Left kidney (tissue), 2 donors: ENCODE measurements around the gene KCNIP3. TPM values are rescaled to one million over a fixed set of nuclear protein-coding genes. Genes with fewer than 3 reads are reported as not detected.

Source experiments
- DNase-seq: peaks from one replicate; pipeline ENCODE4 v3.0.0-alpha.2; 2013
- polyA plus RNA-seq: library from polyadenylated mRNA; unstranded; fragments of 120-200 nt; gene quantifications from one replicate; pipeline ENCODE4 v1.2.1, GENCODE V29; 2013; ENCODE audit not compliant: insufficient read length

KCNIP3 gene
- polyA plus RNA-seq, 1 donor, result 17.7 TPM

DNA sequence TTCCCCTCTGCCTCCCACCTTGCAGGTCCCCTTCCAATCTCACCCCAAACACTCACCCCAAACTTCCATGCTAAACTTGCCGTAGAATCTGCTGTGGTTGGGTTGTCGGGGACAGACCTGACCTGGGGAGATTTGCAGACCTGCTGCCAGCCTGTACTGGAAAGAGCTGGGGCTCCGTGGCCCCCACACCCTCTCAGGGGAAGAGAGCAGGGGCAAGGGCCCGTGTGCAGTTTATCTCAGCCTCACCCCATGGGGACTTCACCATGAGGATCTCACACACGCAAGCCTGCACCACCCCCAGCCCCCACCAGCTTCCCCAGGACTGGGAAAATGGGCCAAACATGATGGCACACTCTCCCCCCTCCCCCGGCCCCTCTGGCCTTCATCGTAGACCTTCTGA lies 30.7 kb downstream of the KCNIP3 start:
- DNase-seq, result no peak

DNA sequence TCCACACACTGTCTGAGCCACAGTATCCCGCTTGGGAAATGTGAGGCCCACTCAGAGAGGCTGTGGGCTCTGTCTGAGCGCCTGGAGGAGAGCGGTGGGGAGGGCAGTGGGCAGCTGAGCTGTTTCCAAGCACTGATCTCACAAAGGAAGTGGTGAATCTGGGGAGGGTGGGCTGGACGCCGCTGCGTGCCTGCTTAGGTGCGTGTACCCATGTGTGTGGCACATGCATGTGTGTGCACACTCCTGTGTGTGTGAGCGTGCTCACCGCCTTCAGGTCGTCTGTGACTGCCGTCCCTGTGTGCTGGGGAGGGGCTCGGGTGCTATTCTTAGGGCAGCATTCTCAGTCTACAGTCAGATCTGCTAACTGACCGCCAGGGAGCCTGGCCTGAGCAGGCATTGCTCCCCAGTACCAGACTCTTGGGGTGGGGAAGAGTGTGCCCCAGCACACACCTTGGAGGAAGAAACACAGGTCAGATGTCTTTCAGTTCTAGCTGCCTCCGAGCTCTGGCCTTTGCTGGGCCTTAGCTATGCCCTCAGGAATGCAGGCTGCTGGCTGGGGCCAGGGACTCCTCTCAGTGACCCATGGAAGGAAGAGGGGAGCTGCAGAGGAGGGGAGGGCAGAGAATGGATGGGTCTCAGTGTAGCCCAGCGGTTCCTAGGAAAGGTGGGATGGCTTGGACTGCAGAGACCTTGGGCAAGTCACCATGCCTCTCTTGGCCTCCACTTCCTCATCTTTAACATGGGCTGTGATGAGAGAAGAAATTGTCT lies 31.4 kb downstream of the KCNIP3 start:
- DNase-seq, result no peak

DNA sequence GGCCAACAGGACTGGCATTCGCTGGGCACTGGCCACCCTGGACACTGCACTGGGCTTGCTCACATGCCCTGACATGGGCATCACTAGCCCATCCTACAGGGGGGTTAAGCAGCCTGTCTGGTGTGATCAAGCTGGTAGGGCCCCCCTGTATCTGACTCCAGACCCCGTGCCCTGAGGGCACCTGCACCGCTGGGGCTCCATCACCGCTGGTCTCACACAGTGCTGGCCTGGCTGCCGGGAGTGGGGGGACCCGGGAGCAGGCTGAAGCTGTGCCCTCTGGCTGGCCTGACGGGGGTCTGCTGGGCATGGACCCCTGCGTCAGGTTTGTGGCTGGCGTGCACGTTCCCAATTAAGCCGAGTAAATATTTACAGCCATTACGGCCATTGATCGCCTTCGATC lies 32.3 kb downstream of the KCNIP3 start:
- no peak for DNase-seq

DNA sequence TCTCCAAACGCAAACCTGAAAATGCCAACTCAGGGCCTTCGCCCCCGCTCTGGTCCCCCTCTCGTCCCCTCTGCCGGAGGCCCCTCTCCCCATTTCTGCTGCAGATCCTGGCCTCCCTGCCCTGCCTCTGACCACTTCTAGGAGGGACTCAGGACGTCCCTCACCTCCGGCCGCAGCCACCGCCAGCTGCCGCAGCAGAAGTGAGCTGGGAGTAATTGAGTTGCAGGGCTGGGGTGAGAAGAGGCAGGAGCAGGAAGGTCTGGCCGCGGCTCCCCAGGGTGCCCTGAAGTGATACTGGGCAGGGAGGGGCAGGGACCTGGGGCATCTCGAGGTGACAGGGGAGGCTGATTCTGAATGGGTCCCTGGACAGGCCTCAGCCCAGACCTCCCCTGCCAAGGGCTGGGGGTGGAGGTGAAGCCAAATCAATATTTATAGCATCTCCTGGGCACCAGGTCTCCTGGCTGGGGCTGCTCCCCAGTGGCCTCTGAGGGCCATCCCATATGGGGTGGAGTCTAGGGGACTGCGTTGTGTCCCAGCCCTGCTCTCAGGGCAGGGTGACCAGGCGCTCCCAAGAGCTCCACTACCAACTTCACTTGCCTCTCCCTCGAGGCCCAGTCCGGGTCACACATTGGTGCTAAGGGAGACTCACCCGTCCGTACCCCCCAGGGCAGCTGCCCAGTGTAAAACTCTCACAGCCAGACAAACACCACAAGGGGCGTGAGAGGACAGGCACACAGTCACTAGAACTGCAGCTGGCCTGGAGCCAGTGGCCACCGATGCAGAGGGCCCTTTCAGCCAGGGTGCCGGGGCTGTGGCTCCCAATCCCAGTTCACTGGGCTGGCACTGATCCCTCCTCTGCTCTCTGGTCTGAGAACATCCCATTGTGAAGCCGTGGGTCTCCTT lies 33.0 kb downstream of the KCNIP3 start:
- DNase-seq, result no peak

DNA sequence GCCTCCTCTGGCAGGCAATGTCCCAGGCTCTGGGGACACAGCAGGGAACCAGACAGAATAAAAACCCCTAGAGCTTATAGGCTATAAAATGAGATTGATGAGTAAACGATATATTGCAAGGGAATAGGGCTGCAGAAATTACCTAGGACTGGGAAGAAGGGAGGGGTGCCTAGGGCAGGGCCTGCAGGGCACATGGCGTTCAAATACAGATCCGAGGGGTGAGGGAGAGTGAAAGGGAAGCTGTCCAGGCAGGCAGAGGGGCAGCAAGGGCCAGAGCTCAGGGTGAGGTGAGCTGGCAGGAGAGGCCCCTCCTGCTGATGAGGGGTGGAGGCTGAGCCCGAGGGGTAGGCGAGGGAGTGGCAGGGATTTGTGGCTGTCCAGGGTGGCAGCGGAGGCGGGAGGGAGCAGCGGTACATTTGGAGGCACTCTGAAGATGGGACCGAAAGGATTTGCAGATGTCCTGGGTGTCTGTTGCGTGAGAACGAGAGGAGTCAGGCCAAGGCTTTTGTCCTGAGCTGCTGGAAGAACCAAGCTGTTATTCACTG lies 33.7 kb downstream of the KCNIP3 start:
- no peak for DNase-seq

DNA sequence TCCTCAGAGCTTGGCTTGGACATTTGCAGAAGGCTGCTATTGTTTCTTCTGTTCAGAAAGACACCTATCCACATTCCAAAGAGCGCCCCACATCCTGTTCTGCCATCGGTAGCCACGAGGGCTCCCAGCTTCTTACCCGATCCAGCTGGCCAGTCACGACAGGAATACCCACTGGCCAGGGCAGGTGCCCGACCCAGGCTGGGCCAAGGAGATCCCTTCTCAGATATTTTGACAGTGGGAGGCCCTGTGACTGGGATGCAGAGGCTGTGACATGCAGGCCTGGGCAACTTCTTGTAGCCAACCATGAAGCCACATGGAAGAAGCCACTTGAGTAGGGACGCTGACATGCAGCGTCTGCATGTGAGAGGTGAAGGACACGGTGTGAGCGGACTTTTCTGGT lies 34.5 kb downstream of the KCNIP3 start:
- DNase-seq, result no peak

DNA sequence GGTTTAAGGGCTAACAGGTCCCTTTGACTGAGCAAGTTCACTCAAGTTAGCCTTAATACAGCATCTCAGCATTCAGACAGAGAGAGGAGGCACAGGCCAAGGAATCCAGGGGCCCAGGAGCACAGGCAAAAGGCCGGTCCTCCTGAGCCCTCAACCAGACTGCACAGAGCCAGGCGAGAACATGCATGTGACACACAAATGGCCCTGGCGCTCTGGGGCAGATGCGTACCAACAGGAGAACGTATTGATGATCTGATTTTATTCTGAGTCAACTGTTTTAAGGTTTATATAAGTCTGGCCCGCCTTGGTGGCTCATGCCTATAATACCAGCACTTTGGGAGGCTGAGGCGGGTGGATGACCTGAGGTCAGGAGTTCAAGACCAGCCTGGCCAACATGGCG lies 34.9 kb downstream of the KCNIP3 start:
- no peak for DNase-seq

DNA sequence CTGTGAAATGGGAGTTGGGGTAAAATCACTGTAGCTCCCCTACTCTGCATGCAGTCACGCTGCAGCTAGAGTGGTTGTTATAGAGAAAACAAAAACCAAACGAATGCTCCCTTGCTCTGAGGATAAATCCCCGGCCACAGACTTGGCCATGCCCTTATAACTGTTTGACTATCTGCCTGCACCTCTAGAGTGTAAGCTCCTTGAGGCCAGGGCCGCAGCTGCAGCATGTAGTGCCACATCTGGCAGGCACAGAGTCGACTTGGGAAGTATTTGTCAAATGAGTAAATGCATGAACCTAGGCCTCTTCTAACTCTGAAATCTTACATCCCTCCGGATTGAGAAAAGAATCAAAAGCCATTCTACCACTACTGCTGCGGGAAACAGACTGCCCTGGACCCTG lies 35.9 kb downstream of the KCNIP3 start:
- DNase-seq, result no peak

DNA sequence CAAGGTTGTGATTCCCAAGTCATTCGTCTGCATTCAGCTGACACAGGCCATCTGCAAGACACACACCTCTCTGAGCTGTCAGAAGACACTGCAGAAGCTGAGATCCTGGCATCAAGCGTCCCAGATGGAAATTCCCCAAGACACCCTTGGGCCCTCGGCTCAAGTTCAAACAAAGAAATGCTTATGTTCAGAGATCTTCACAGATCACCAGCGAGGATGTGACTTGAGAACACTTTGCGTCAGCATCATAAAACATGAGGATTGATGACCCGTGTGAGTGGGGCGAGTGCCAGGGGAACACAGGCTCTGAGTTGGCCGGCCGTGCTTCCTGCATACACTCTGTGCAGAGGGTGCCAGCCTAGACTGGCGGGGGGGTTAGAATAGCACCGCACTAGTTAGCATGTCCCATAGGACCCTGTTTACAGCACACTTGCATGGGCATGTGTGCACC lies 36.8 kb downstream of the KCNIP3 start:
- peak; percentile 91 for DNase-seq

DNA sequence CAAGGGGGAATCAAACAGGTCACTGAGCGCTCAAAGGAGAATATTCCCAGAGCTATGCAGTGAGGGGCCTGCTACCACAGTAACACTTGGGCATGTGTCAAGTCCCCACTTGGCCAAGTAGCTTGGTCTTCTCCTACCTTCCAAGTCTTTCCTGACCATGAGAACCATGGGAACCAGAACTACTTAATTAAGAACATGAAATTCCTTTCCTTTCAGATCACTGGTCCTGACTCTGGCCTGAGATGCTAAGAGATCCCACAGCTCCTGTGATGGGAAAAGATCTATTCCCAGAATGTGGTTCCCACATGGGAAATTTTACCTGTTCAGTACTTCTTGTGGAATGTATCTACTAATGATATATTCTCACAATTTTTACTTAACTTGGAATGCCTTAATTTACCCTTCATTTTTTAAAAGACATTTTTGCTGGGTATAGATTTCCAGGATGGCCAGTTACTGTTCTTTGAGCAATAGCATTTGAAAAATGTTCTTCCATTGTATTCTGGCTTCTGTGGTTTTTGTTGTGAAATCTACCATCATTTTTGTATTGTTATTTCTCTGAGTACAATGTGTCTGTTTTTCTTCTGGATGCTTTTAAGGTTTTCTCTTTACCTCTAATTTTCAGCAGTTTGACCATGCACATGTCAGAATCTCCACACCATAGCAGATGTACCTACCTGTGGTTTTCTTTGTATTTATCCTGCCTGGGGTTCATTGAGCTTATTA lies 37.9 kb downstream of the KCNIP3 start:
- DNase-seq, result no peak

DNA sequence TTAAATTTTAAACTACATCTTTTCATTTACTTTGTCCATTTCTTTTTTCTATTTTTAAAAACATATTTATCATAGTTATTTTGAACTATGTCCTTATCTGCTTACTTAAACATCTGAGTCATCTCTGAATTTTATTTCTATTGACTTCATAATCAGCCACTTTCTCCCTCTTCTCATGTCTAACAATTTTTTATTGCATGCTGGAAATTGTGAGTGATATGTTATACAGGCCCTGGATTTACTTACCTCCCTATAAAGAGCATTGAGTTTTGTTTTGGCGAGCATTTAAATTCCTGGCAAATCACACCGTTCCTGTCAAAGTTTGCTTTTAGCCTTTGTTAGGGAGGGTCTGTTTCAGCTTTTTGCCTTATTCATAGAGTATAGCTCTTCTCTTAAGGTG lies 39.3 kb downstream of the KCNIP3 start:
- DNase-seq, result no peak

DNA sequence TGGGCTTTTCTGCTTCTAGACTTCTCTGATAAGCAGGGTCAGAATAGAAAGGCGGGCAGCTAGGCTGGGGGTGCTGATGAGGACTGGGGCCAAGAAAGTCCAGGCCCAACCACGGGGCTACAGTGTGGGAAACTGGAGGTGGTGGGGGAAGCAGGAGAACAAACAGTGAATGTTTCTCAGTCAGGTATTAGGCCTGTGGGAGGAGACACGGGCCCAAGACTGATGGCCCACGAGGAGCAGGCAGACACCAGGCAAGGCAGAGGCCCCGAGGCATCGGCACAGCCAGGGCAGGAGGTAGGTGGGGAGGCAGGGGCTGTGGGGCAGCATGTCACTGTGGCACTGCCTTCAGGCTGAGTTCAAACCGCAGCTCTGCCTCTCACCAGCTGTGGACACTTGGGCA lies 40.7 kb downstream of the KCNIP3 start:
- no peak for DNase-seq

DNA sequence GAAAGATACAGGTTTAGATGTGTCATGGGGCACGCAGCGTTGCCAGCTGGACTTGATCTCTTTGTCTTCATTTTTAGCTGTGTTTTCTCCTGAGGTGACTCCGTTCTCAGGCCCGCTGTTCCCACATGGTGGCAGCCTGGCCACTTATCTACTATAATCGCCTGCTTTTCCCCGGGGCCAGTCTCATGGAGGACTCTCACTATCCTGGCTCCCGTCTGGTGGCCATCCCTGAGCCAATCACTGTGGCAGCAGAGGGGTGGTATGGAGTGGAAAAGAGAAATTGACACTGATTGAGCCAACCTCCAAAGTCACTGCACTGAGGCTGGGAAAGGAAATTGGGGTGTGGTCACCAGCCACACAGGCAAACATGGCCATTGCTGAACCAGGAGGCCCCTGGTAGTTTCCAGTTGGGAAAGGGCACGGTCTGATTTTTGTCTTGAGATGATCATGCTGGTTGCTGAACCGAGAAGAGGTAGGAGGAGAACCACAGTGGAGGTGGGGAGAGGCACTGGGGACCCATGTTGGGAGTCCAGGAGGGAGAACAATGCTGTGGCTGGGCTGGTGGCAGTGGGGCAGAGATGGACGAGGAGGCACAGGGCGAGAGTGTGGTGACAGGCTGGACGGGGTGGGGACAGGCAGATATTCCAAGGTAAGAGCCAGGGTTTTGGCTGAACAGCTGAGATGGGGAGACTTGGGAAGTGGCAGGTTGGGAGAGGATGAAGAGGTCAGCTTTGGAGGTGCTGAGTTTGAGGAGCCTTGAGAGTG lies 45.6 kb downstream of the KCNIP3 start:
- no peak for DNase-seq

DNA sequence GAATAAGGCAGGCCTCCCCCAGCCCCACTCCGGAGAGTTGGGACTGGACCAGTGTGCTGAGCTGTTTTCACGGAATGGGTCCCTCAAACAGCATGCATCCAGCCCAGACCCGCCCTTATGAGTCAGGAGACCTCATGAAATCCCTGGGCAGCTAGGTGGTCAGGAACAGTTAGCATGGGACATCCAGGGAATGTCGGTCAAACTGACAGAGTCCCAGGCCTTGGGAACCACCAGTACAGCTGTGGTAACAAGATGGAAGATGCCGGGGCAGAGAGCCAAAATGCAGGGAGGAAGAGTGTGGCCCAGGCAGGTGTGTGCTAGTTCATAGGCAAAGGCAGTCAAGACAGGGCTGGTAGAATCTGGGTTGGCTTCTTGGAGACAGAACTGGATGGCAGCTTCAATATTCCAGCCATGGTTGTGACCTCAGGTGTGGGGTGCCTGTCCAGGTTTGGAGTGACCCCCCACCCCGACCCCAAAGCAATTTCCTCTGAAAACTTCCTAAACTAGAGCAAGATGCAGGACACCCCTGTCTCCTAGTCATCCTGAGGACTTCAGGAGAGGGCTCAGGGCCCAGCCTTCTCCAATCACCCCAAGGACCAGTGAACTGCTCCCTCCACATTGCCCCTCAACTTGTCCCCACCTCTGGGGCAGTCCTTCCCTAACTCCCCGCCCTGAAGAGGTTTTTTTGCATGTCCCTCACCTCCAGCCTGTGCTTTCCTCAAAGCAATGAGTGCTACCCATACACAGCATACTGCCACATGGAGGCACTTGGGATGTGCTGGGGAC lies 46.5 kb downstream of the KCNIP3 start:
- DNase-seq, result no peak

DNA sequence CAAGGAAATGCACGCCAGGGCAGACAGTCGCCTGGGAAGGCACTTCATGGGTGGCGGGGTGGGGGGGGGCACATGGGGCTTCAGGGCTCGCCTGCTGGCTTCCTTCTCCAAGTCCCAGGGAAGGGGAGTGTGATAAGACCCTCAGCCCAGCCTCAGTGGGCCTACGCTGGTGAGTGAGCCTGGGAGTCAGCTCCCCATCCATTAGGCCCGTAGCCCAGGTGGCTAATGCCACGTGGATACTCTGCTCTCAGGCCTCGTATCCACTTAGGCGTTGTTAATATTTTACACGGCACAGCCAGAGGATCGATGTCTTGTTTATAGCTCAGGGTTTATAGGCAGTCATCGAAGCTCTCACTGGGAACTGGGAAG lies 47.1 kb downstream of the KCNIP3 start:
- no peak for DNase-seq

DNA sequence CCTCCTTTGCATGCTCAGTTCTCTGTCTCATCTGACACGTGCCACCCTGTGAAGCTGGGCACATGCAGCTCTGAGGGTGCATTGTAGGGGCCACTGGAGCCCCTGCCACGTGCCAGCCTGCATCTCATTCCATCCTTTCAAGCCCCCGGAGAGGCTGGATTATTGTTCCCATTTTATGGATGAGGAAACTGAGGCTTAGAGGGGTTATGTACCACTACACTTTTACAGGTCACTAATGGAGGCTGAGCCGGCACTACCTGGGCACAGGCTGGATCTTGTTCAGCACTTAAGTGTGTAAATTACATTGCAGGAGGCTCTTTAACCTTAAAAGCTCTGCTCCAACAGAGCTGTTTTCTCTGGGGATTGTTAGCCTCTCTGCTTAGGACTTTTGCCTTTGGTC lies 47.5 kb downstream of the KCNIP3 start:
- DNase-seq, result no peak

DNA sequence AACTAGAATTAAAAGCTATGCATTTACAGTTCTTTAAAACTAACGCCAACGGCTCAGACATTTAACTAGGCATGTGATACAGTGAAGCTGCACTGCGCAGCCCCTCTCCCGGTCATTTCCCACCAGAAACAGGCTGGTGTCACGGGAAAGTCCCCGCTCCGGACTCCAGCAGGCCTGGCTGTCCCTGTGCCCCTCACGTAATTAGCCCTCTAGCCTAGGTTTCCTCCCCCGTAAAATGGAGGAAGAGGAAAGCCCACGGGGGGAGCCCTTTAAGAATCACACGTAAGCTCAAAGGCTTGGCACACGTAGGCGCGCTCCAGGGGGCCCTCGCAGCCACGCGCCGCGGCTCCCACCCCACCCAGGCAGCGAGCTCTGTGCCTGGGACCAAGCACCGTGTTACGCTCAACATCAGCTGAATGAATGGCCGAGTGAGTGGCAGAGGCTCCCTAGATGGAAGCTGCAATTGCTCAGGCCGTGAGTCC lies 48.0 kb downstream of the KCNIP3 start:
- no peak for DNase-seq

DNA sequence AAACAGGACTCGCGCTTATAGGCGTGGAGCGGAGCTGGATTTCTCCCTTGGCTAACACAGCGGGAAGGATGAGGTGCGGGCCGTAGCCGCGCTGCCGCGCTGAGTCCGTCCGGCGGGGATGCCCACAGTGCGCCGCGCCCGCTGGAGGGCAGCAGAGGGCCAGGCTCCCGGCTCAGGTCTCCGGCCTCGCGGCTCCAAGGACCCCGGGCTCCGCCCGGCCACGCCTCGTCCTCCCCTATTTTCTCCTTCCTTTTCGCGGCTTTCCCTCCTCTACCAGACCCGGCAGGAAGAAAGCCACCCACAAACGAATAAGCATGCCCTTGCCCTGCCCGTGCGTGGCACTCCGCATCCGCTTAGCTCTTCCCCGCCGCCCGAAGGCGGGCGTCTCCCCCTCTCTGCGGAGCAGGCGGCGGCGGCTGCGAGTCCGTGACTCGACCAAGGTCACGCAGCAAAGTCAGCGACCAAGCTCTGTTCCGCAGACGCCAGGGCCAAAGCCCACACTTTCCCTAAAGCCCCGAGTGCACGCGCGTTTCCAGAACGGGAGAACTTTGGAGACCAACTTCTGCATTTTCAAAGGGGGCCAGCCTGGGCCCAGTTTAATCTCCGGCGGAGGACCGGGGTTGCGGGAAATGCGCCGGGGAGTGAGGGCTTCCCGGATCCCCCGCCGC lies 48.5 kb downstream of the KCNIP3 start:
- DNase-seq, result peak; percentile 77

DNA sequence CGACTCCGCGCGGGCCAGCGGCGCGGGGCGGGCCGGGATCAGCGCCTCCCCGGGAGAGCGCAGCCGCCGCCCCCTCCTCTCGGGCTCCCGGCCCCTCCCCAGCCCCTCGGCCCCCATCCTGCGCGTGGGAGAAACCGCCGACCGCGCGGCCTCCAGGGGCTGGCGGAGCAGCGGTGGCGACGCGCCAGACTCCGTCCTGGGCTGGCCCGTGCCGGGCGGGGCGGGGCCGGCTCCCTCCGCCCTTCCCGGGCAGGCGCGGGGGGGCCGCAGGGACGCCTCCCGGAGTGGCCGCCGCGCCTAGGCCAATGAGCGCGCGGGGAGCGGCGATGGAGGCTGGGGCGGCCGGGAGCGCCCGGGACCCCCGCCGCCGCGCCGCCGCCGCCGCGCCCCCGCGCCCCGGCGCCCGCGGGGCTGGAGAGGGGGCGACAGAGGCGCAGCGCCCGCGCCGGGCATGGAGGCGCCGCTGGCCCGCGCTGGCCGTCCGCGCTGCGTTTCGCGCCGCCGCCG lies 49.1 kb downstream of the KCNIP3 start:
- no peak for DNase-seq
